HepG2 (cell line): ENCODE measurements around the gene TCF25. TPM values are rescaled to one million over a fixed set of nuclear protein-coding genes. Genes with fewer than 3 reads are reported as not detected.

ENCODE experiments used
- BORCS8-MEF2B ChIP-seq: sonication (generic); formaldehyde crosslinking; IDR thresholded peaks from 2 replicates; pipeline ENCODE4 v1.8.0; 2022; ENCODE audit warnings: mild to moderate bottlenecking, missing genetic modification reagents
- FIP1L1 ChIP-seq: fragments of 200-400 bp; formaldehyde crosslinking; IDR thresholded peaks from 2 replicates; pipeline ENCODE4 v1.6.1; 2018; ENCODE audit warnings: low read depth, mild to moderate bottlenecking, low read length, moderate library complexity, borderline replicate concordance; ENCODE audit not compliant: insufficient read depth
- GTF3A ChIP-seq: sonication (generic); formaldehyde crosslinking; conservative IDR thresholded peaks from 2 replicates; pipeline ENCODE4 v1.4.0; 2020; ENCODE audit warnings: mild to moderate bottlenecking, missing genetic modification reagents
- KAT2B ChIP-seq: fragments of 150-350 bp; IDR thresholded peaks from 2 replicates; pipeline ENCODE4 v1.6.1; 2014; ENCODE audit warnings: low read depth, low read length, borderline replicate concordance
- KLF16 ChIP-seq, 2 experiments: sonication (generic) in 1 of 2; formaldehyde crosslinking in 1 of 2; IDR thresholded peaks; 2 replicates each; pipeline versions ENCODE4 v1.6.1 to v1.8.0; 2016 to 2023; ENCODE audit warnings: missing genetic modification reagents in 2 of 2, missing compliant biosample characterization in 1 of 2
- MED1 ChIP-seq: sonication (generic); formaldehyde crosslinking; IDR thresholded peaks from 2 replicates; pipeline ENCODE4 v1.4.0; 2020; ENCODE audit warnings: missing genetic modification reagents
- ONECUT2 ChIP-seq: sonication (generic); formaldehyde crosslinking; IDR thresholded peaks from 2 replicates; pipeline ENCODE4 v1.4.0; 2020; ENCODE audit warnings: missing genetic modification reagents
- PBX3 ChIP-seq: sonication (generic); formaldehyde crosslinking; IDR thresholded peaks from 2 replicates; pipeline ENCODE4 v1.8.1; 2023; ENCODE audit warnings: missing genetic modification reagents, inconsistent platforms, borderline replicate concordance
- POGK ChIP-seq: sonication (generic); formaldehyde crosslinking; conservative IDR thresholded peaks from 2 replicates; pipeline ENCODE4 v1.8.0; 2022; ENCODE audit warnings: mild to moderate bottlenecking, moderate library complexity, missing genetic modification reagents
- PRMT3 ChIP-seq: sonication (generic); formaldehyde crosslinking; IDR thresholded peaks from 2 replicates; pipeline ENCODE4 v1.8.1; 2022; ENCODE audit warnings: low read depth, mild to moderate bottlenecking, moderate library complexity, missing genetic modification reagents, borderline replicate concordance
- SMARCE1 ChIP-seq: fragments of 450-650 bp; IDR thresholded peaks from 2 replicates; pipeline ENCODE4 v1.6.1; 2017; ENCODE audit warnings: borderline replicate concordance
- TCF7L2 ChIP-seq: IDR thresholded peaks from 2 replicates; pipeline ENCODE4 v1.6.1; 2011; ENCODE audit warnings: mild to moderate bottlenecking, low read depth, low read length, moderate library complexity
- TRAFD1 ChIP-seq: sonication (generic); formaldehyde crosslinking; IDR thresholded peaks from 2 replicates; pipeline ENCODE4 v1.5.1; 2020; ENCODE audit warnings: missing genetic modification reagents, mild to moderate bottlenecking, borderline replicate concordance
- ZBTB20 ChIP-seq: sonication (generic); formaldehyde crosslinking; IDR thresholded peaks from 2 replicates; pipeline ENCODE4 v1.8.1; 2023; ENCODE audit warnings: missing genetic modification reagents, low read depth, mild to moderate bottlenecking, borderline replicate concordance
- ZBTB33 ChIP-seq: sonication (generic); formaldehyde crosslinking; IDR thresholded peaks from 2 replicates; pipeline ENCODE4 v1.4.0; 2020; ENCODE audit warnings: missing genetic modification reagents
- ZNF138 ChIP-seq: sonication (generic); formaldehyde crosslinking; IDR thresholded peaks from 2 replicates; pipeline ENCODE4 v1.5.0; 2020; ENCODE audit warnings: mild to moderate bottlenecking, low read depth, missing genetic modification reagents
- ZNF207 ChIP-seq: fragments of 450-650 bp; IDR thresholded peaks from 2 replicates; pipeline ENCODE4 v1.6.1; 2016; ENCODE audit warnings: antibody characterized with exemption, borderline replicate concordance
- ZNF503 ChIP-seq: sonication (generic); formaldehyde crosslinking; IDR thresholded peaks from 2 replicates; pipeline ENCODE4 v1.4.0; 2020; ENCODE audit warnings: missing genetic modification reagents
- ZNF75D ChIP-seq: sonication (generic); formaldehyde crosslinking; IDR thresholded peaks from 2 replicates; pipeline ENCODE4 v1.8.1; 2023; ENCODE audit warnings: missing genetic modification reagents, mild to moderate bottlenecking, borderline replicate concordance
- ZNF792 ChIP-seq: IDR thresholded peaks from 2 replicates; pipeline ENCODE4 v1.6.1; 2016
- polyA plus RNA-seq, 8 experiments: library from polyadenylated mRNA; depleted of rRNA in 3 of 8; stranded (reverse) in 7 of 8; unstranded in 1 of 8; fragments of >200 nt; fragmentation: Illumina TruSeq in 4 of 8; extraction: Trizol in 4 of 8; gene quantifications; 2 replicates each; pipeline versions ENCODE4 v1.2.1 to v1.2.3, GENCODE V29; 2011 to 2016; ENCODE audit warnings: low read depth in 4 of 8, missing spikeins in 1 of 8, mixed read lengths in 1 of 8; ENCODE audit not compliant: insufficient read depth in 1 of 8
- total RNA-seq, 5 experiments: library from RNA; depleted of rRNA; stranded (reverse); fragments of >200 nt; fragmentation: Illumina TruSeq; extraction: Trizol; gene quantifications; 2 replicates each; pipeline ENCODE4 v1.2.3, GENCODE V29; 2016; ENCODE audit warnings: low read depth in 1 of 5

Gene TCF25
- total and polyA plus RNA-seq, 2 of the 13 experiments (the other 11 are each of a cell fraction or from before 2014, with no cell fraction given), result 138 to 206 TPM

- TF ChIP-seq TCF7L2 (no peak), ZBTB20 (CRISPR knock-in tag) (peak; percentile 57; the same call in 1 of the 2 replicates), BORCS8-MEF2B (peak; percentile 58; the same call in 1 of the 2 replicates), TRAFD1 (CRISPR knock-in tag) (no peak), FIP1L1 (no peak), POGK (0 out of 2 replicates have a peak, but pooled peaks have one; percentile 59), ZNF792 (CRISPR knock-in tag) (no peak), KLF16 (CRISPR knock-in tag; IDR thresholded peaks at IDR 0.05) (no peak; a peak in 1 of 4 replicates), ZNF75D (CRISPR knock-in tag) (no peak), ZBTB33 (CRISPR knock-in tag) (no peak; the same call in 1 of the 2 replicates), ZNF207 (no peak), SMARCE1 (no peak), GTF3A (no peak), ONECUT2 (CRISPR knock-in tag) (no peak), PBX3 (CRISPR knock-in tag) (no peak), ZNF503 (CRISPR knock-in tag) (peak; percentile 18), ZNF138 (CRISPR knock-in tag) (no peak), PRMT3 (no peak), MED1 (CRISPR knock-in tag) (peak; percentile 86), KAT2B (no peak)
Measured at GRCh38 chr16:89829630-89830437, 43.6 kb upstream of the TCF25 start (continued).
